HEK293 (cell line): ENCODE data around the gene LRRN2.

ENCODE experiments used
- CTCF ChIA-PET: fragments of 350-600 bp; formaldehyde crosslinking; extraction: SDS; loops from one replicate; lab custom pipeline; 2021; ENCODE audit warnings: antibody characterized with exemption; lab: Yijun Ruan, JAX
- POLR2A ChIA-PET: fragments of 300-600 bp; formaldehyde crosslinking; extraction: SDS; loops from one replicate; lab custom pipeline; 2020; ENCODE audit warnings: antibody characterized with exemption, inconsistent platforms; lab: Yijun Ruan, JAX
- H3K27ac ChIP-seq: fragments of 200-500 bp; sonication (Bioruptor generic); 2 replicates; pipeline ENCODE4 v1.5.1; 2014; ENCODE audit warnings: low read depth, low read length, control low read depth, inconsistent platforms; ENCODE audit errors: extremely low read depth
- H3K36me3 ChIP-seq, 2 experiments: fragments of 200-500 bp in 1 of 2; sonication (Bioruptor generic) in 1 of 2; 1 replicate in 1 of 2; 2 replicates in 1 of 2; pipeline ENCODE4 v1.5.1; 2014 to 2017; ENCODE audit warnings: inconsistent platforms in 2 of 2, low read length in 2 of 2; ENCODE audit not compliant: control insufficient read depth in 2 of 2, insufficient read depth in 1 of 2
- H3K4me1 ChIP-seq: fragments of 200-500 bp; sonication (Bioruptor generic); 2 replicates; pipeline ENCODE4 v1.5.1; 2014; ENCODE audit warnings: mild to moderate bottlenecking, low read length, inconsistent platforms; ENCODE audit not compliant: control insufficient read depth, insufficient read depth
- H3K4me3 ChIP-seq: 2 replicates; pipeline ENCODE4 v1.5.1; 2011; ENCODE audit warnings: low read depth, mild to moderate bottlenecking, control low read depth, low read length, moderate library complexity
- H3K9me3 ChIP-seq: fragments of 200-500 bp; sonication (Bioruptor generic); 2 replicates; pipeline ENCODE4 v1.5.1; 2014; ENCODE audit warnings: low read depth, low read length, inconsistent platforms; ENCODE audit not compliant: control insufficient read depth, insufficient read depth
- KLF1 ChIP-seq: fragments of 450-650 bp; formaldehyde crosslinking; IDR thresholded peaks from 2 replicates; pipeline ENCODE4 v1.5.1; 2016; ENCODE audit warnings: missing biosample characterization, missing genetic modification characterization
- SETDB1 ChIP-seq: IDR thresholded peaks from one replicate; pipeline ENCODE4 v1.6.1; 2017; ENCODE audit warnings: mild to moderate bottlenecking, low read length, moderate library complexity, mixed read lengths; ENCODE audit not compliant: insufficient read length
- SP2 ChIP-seq: fragments of 450-650 bp; formaldehyde crosslinking; IDR thresholded peaks from 2 replicates; pipeline ENCODE4 v1.5.1; 2016; ENCODE audit warnings: missing biosample characterization, missing genetic modification characterization
- SP7 ChIP-seq: fragments of 450-650 bp; formaldehyde crosslinking; IDR thresholded peaks from 2 replicates; pipeline ENCODE4 v1.5.1; 2016; ENCODE audit warnings: missing biosample characterization, missing genetic modification characterization
- YY1 ChIP-seq: fragments of 450-650 bp; formaldehyde crosslinking; IDR thresholded peaks from 2 replicates; pipeline ENCODE4 v1.5.1; 2018; ENCODE audit warnings: missing biosample characterization, missing genetic modification characterization
- ZBTB1 ChIP-seq: fragments of 450-650 bp; formaldehyde crosslinking; IDR thresholded peaks from 2 replicates; pipeline ENCODE4 v1.5.1; 2016; ENCODE audit warnings: missing biosample characterization, missing genetic modification characterization
- ZNF10 ChIP-seq: fragments of 450-650 bp; formaldehyde crosslinking; IDR thresholded peaks from 2 replicates; pipeline ENCODE4 v1.5.1; 2017; ENCODE audit warnings: missing biosample characterization, missing genetic modification characterization
- ZNF324 ChIP-seq: fragments of 450-650 bp; formaldehyde crosslinking; IDR thresholded peaks from 2 replicates; pipeline ENCODE4 v1.5.1; 2016; ENCODE audit warnings: missing biosample characterization, missing genetic modification characterization
- ZNF335 ChIP-seq: fragments of 450-650 bp; formaldehyde crosslinking; conservative IDR thresholded peaks from 2 replicates; pipeline ENCODE4 v1.5.1; 2016; ENCODE audit warnings: missing biosample characterization, missing genetic modification characterization
- ZNF404 ChIP-seq: fragments of 450-650 bp; formaldehyde crosslinking; IDR thresholded peaks from 2 replicates; pipeline ENCODE4 v1.5.1; 2017; ENCODE audit warnings: missing biosample characterization, missing genetic modification characterization
- ZNF416 ChIP-seq: fragments of 450-650 bp; formaldehyde crosslinking; IDR thresholded peaks from 2 replicates; pipeline ENCODE4 v1.5.1; 2016; ENCODE audit warnings: missing biosample characterization, missing genetic modification characterization
- ZNF530 ChIP-seq: fragments of 450-650 bp; formaldehyde crosslinking; IDR thresholded peaks from 2 replicates; pipeline ENCODE4 v1.5.1; 2016; ENCODE audit warnings: low read depth, missing biosample characterization, missing genetic modification characterization
- ZNF664 ChIP-seq: fragments of 450-650 bp; formaldehyde crosslinking; IDR thresholded peaks from 2 replicates; pipeline ENCODE4 v1.5.1; 2016; ENCODE audit warnings: missing biosample characterization, missing genetic modification characterization
- ZNF768 ChIP-seq: fragments of 450-650 bp; formaldehyde crosslinking; IDR thresholded peaks from 2 replicates; pipeline ENCODE4 v1.5.1; 2018; ENCODE audit warnings: missing biosample characterization, mild to moderate bottlenecking, missing genetic modification characterization
- ZSCAN16 ChIP-seq: fragments of 450-650 bp; formaldehyde crosslinking; IDR thresholded peaks from 2 replicates; pipeline ENCODE4 v1.5.1; 2016; ENCODE audit warnings: missing biosample characterization, missing genetic modification characterization
- TF ChIP-seq, protein P1 (sequence below): fragments of 450-650 bp; formaldehyde crosslinking; IDR thresholded peaks from 2 replicates; pipeline ENCODE4 v1.5.1; 2016; ENCODE audit warnings: missing biosample characterization, missing genetic modification characterization
- TF ChIP-seq, protein P2 (sequence below): fragments of 450-650 bp; formaldehyde crosslinking; IDR thresholded peaks from 2 replicates; pipeline ENCODE4 v1.5.1; 2016; ENCODE audit warnings: missing biosample characterization, missing genetic modification characterization
- TF ChIP-seq, protein P3 (sequence below): fragments of 450-650 bp; formaldehyde crosslinking; IDR thresholded peaks from 2 replicates; pipeline ENCODE4 v1.5.1; 2016; ENCODE audit warnings: missing biosample characterization, missing genetic modification characterization
- TF ChIP-seq, protein P4 (sequence below): fragments of 450-650 bp; formaldehyde crosslinking; IDR thresholded peaks from 2 replicates; pipeline ENCODE4 v1.5.1; 2016; ENCODE audit warnings: missing biosample characterization, missing genetic modification characterization
- TF ChIP-seq, protein P5 (sequence below): fragments of 450-650 bp; formaldehyde crosslinking; IDR thresholded peaks from 2 replicates; pipeline ENCODE4 v1.5.1; 2016; ENCODE audit warnings: missing biosample characterization, missing genetic modification characterization

Gene LRRN2

DNA sequence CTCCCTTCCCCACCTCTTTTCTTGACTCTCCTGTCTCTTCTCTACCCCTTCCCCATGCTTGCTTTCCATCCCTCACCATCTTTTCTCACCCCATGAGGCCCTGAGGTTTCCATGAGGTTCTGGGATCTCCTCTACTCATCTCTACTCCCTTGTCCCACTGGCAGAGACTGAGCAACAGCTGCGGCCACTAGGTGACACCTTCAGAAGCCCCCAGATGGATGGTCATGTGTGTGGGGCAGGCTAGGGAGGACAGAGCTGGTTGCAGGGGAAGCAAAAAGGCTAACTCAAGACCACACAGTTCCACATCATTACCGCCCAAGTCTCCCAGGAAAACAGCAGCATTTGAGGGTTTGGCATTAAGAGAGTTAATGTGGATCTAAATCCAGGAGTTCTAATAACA, 45.0 kb downstream of the LRRN2 start:
- Histone ChIP-seq H3K9me3 (no peaks in the 10 kb centered on the region), H3K27ac (no peak overlapping the region), H3K4me3 (no peak overlapping the region), H3K4me1 (no peaks in the 10 kb centered on the region), H3K36me3 (no peaks in the 10 kb centered on the region)
- TF ChIP-seq SP2 (tag by site-specific recombination) (no peak), ZNF10 (tag by site-specific recombination) (no peak), SP7 (tag by site-specific recombination) (no peak), ZSCAN16 (tag by site-specific recombination) (no peak), KLF1 (tag by site-specific recombination) (no peak), YY1 (tag by site-specific recombination) (no peak), ZNF404 (no peak), ZNF768 (tag by site-specific recombination) (no peak), ZNF324 (tag by site-specific recombination) (no peak), ZNF530 (tag by site-specific recombination) (no peak), SETDB1 (no peak), ZNF664 (tag by site-specific recombination) (no peak), ZNF335 (no peak), ZBTB1 (no peak), ZNF416 (tag by site-specific recombination) (no peak)
- TF ChIP-seq, protein P1, sequence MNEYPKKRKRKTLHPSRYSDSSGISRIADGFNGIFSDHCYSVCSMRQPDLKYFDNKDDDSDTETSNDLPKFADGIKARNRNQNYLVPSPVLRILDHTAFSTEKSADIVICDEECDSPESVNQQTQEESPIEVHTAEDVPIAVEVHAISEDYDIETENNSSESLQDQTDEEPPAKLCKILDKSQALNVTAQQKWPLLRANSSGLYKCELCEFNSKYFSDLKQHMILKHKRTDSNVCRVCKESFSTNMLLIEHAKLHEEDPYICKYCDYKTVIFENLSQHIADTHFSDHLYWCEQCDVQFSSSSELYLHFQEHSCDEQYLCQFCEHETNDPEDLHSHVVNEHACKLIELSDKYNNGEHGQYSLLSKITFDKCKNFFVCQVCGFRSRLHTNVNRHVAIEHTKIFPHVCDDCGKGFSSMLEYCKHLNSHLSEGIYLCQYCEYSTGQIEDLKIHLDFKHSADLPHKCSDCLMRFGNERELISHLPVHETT = no peak
- TF ChIP-seq, protein P2, sequence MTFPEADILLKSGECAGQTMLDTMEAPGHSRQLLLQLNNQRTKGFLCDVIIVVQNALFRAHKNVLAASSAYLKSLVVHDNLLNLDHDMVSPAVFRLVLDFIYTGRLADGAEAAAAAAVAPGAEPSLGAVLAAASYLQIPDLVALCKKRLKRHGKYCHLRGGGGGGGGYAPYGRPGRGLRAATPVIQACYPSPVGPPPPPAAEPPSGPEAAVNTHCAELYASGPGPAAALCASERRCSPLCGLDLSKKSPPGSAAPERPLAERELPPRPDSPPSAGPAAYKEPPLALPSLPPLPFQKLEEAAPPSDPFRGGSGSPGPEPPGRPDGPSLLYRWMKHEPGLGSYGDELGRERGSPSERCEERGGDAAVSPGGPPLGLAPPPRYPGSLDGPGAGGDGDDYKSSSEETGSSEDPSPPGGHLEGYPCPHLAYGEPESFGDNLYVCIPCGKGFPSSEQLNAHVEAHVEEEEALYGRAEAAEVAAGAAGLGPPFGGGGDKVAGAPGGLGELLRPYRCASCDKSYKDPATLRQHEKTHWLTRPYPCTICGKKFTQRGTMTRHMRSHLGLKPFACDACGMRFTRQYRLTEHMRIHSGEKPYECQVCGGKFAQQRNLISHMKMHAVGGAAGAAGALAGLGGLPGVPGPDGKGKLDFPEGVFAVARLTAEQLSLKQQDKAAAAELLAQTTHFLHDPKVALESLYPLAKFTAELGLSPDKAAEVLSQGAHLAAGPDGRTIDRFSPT = no peak
- TF ChIP-seq, protein P3, sequence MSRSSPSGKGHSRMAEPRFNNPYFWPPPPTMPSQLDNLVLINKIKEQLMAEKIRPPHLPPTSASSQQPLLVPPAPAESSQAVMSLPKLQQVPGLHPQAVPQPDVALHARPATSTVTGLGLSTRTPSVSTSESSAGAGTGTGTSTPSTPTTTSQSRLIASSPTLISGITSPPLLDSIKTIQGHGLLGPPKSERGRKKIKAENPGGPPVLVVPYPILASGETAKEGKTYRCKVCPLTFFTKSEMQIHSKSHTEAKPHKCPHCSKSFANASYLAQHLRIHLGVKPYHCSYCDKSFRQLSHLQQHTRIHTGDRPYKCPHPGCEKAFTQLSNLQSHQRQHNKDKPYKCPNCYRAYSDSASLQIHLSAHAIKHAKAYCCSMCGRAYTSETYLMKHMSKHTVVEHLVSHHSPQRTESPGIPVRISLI = no peak
- TF ChIP-seq, protein P4, sequence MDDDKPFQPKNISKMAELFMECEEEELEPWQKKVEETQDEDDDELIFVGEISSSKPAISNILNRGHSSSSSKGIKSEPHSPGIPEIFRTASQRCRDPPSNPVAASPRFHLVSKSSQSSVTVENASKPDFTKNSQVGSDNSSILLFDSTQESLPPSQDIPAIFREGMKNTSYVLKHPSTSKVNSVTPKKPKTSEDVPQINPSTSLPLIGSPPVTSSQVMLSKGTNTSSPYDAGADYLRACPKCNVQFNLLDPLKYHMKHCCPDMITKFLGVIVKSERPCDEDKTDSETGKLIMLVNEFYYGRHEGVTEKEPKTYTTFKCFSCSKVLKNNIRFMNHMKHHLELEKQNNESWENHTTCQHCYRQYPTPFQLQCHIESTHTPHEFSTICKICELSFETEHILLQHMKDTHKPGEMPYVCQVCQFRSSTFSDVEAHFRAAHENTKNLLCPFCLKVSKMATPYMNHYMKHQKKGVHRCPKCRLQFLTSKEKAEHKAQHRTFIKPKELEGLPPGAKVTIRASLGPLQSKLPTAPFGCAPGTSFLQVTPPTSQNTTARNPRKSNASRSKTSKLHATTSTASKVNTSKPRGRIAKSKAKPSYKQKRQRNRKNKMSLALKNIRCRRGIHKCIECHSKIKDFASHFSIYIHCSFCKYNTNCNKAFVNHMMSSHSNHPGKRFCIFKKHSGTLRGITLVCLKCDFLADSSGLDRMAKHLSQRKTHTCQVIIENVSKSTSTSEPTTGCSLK (tag by site-specific recombination) = no peak
- TF ChIP-seq, protein P5, sequence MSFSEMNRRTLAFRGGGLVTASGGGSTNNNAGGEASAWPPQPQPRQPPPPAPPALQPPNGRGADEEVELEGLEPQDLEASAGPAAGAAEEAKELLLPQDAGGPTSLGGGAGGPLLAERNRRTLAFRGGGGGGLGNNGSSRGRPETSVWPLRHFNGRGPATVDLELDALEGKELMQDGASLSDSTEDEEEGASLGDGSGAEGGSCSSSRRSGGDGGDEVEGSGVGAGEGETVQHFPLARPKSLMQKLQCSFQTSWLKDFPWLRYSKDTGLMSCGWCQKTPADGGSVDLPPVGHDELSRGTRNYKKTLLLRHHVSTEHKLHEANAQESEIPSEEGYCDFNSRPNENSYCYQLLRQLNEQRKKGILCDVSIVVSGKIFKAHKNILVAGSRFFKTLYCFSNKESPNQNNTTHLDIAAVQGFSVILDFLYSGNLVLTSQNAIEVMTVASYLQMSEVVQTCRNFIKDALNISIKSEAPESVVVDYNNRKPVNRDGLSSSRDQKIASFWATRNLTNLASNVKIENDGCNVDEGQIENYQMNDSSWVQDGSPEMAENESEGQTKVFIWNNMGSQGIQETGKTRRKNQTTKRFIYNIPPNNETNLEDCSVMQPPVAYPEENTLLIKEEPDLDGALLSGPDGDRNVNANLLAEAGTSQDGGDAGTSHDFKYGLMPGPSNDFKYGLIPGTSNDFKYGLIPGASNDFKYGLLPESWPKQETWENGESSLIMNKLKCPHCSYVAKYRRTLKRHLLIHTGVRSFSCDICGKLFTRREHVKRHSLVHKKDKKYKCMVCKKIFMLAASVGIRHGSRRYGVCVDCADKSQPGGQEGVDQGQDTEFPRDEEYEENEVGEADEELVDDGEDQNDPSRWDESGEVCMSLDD (tag by site-specific recombination) = no peak
- CTCF ChIA-PET = no interaction called here
- POLR2A ChIA-PET = no interaction called here
